GM12801 (cell line): ENCODE results near the gene PARP15.

ENCODE experiments used
- TF ChIP-seq, protein P1 (sequence below): IDR thresholded peaks from one replicate; pipeline ENCODE4 v1.5.1; 2011; ENCODE audit warnings: control low read depth; ENCODE audit not compliant: insufficient read length; ENCODE audit errors: extremely low read depth

Gene PARP15

DNA sequence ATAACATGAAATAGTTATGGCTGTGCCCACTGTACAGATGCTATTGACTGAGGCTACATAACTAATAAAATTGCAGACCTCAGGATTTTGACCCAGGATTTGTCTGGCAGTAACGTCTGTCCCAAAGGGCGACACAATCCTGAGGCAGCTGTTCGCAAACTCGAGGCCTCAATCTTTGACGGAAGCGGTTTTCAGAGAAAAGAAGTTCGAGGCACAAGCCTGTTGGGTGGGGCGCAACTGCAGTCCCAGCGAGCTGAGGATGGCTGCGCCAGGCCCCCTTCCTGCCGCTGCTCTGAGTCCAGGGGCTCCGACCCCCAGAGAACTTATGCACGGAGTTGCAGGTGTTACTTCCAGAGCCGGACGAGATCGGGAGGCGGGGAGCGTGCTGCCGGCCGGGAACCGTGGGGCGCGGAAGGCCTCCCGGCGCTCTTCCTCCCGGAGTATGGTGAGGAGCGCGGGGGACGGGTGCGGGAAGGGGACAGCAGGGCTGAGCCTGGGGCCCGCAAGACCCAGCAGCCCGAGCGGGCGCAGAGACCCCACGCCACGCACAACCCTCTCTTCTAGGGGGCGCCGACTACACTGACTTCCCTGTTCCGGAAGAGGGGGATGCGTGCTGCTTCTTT lies at the start of gene PARP15:
Gene PARP15, plus strand, starts transcription at position 242 of the 623 bp plus-strand sequence. Its CDS starts 18 bp downstream, at position 260.
- TF ChIP-seq, protein P1, sequence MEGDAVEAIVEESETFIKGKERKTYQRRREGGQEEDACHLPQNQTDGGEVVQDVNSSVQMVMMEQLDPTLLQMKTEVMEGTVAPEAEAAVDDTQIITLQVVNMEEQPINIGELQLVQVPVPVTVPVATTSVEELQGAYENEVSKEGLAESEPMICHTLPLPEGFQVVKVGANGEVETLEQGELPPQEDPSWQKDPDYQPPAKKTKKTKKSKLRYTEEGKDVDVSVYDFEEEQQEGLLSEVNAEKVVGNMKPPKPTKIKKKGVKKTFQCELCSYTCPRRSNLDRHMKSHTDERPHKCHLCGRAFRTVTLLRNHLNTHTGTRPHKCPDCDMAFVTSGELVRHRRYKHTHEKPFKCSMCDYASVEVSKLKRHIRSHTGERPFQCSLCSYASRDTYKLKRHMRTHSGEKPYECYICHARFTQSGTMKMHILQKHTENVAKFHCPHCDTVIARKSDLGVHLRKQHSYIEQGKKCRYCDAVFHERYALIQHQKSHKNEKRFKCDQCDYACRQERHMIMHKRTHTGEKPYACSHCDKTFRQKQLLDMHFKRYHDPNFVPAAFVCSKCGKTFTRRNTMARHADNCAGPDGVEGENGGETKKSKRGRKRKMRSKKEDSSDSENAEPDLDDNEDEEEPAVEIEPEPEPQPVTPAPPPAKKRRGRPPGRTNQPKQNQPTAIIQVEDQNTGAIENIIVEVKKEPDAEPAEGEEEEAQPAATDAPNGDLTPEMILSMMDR, result no peak

DNA sequence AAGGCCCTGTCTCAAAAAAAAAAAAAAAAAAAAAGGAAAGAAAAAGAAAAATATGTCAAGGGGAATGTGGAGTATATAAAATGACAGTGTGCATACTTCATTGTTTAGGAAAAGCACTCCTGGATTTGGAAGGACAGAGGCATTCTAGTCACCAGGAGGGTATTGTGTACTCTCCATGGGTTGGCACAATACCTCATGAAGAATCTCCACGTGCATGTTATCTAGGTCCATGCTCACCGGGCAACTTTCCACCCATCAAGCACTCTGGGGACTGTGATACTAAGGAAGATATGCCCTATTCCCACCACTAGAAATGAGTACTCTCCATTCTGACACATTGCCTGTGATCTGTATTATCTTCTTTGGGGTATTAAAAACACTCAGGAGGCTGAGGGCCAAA lies 47.3 kb upstream of the PARP15 start:
- TF ChIP-seq, protein P1, result no peak

DNA sequence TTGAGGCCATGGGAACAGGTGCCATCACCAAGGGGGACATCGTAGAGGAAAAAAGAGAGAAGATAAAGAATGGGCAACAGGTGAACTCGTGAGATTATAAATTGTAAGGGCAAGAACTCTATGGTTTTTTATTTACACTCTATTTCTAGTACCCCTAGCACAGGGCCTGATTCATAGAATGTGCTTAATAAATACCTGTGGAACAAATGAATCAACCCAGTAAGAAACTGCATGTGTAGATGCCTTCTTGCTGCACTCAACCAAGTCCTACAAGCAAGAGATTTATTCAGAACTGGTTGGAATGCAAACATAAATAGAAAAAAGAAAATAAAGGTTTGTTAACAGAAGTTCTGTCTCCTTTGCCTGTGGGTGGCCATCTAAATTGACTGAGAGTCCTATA lies 44.0 kb upstream of the PARP15 start:
- TF ChIP-seq, protein P1, result no peak

DNA sequence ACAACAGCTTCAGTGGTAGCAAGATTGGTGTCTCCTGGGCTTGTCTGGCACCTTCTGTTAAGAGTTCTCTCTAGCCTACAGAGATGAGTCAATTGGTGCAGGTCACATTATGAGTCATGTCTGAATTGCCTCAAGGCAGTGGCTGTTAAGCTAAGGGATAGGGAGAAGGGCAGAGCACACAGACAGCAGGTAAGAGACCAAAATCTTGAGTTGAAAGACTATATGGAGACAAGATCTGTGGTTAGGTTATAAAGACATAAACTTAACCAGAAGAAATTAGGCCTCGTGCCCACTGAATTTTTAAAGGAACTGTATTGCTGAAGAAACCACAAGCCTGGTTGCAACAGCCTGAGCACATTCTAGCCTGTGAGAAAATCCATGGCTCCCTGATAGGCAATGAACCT lies 43.5 kb upstream of the PARP15 start:
- TF ChIP-seq, protein P1, result no peak

DNA sequence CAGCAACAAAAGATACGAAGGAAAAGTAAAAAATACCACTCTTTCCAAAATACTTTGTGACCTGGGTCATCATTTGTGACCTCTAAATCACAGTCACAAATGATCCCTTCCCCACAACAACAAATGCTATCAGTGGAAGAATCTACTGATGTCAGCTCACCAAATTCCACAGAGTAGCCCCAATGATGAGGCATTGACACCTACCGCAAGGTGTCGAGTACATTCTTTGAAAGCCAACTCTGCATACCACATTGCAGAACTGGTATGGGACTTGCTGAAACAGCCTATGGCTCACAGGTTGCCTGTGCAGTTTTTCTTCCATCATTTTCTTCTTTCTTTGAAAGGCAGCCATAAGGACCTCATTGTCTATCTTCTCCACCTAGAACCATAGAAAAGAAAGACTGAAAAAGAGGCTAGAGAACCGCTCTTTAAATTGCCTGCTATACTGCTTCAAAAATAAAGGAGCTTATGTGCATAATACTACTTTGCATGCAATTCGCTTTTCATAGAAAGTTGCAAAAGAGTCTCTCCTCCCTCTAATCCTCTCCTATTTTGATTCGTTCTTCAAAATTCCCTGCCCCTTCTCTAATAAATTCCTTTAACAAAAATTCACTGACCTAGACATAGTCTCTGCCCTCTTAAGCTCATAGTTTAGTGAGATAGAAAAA lies 41.4 kb upstream of the PARP15 start:
- TF ChIP-seq, protein P1, result no peak

DNA sequence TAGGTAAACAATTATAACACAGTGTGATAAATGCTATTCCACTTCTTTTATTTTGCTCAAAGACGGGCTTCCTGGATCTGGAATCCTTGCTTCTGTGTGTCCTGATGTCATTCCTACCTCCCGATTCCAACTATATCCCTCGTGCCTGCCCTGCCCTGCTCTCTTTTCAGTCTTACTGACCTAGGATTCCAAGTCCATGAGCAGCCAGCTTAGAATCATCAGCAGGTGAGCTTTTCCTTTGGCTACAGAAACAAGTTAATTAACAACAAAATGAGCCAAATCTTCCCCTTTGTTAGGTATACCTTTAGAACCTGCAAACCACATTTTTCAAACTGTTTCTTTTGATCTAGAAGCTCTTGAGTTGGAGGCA lies 40.8 kb upstream of the PARP15 start:
- TF ChIP-seq, protein P1, result no peak

DNA sequence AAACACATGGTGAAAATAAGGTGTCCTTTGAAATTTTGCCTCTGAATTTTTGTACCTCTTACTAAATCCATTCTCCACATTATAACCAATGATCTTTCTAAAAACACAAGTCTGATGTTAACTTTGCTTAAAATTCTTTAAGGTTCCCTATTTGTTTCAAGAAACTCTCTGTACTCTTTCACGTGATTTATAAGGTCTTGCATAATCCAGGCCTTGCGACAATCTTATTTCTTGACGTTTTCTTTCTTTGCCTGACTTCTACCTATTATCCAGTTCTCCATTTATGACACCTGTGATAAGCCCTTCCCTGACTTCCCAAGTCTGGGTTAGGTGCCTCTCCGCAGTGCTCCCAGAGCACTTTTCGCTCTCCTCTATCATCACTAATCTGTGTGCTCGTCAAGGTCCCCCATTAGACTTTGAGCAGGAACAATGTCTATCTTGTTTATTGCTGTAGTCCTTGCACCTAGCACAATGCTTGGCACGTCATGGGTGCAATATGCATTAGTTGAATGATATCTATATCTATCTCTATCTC lies 38.4 kb upstream of the PARP15 start:
- TF ChIP-seq, protein P1, result no peak
